A673 (cell line): ENCODE measurements around the gene RINT1. TPM values are rescaled to one million over a fixed set of nuclear protein-coding genes. Genes with fewer than 3 reads are reported as not detected.

ENCODE experiments used
- BruUV-seq: library from RNA; stranded (reverse); fragments of 400-500 nt; replicated peaks from 2 replicates; lab custom pipeline; 2021; lab: Mats Ljungman, UMichigan
- CTCF ChIA-PET: fragments of 300-600 bp; sonication (Branson Sonifier 250); formaldehyde crosslinking; loops from one replicate; lab custom pipeline; 2022; ENCODE audit warnings: antibody characterized with exemption; lab: Charles Lee
- POLR2A ChIA-PET: fragments of 300-600 bp; sonication (Branson Sonifier 250); formaldehyde crosslinking; loops from one replicate; lab custom pipeline; 2022; ENCODE audit warnings: antibody characterized with exemption; ENCODE audit not compliant: low non-redundant PET; lab: Charles Lee
- DNase-seq: peaks from one replicate; pipeline ENCODE4 v3.0.0-alpha.2; 2015; ENCODE audit warnings: low spot score
- H3K27ac ChIP-seq: fragments of 200-600 bp; sonication (generic); 2 replicates; pipeline ENCODE4 v1.5.1; 2016; ENCODE audit warnings: mixed run types, low read depth, mild to moderate bottlenecking, mixed read lengths, antibody characterized with exemption, low read length; ENCODE audit not compliant: poor library complexity, severe bottlenecking
- H3K27me3 ChIP-seq: fragments of 200-600 bp; sonication (generic); replicated peaks from 2 replicates; pipeline ENCODE4 v1.6.1; 2017; ENCODE audit warnings: mixed run types, low read depth, mild to moderate bottlenecking, mixed read lengths, antibody characterized with exemption, low read length; ENCODE audit not compliant: insufficient read depth, poor library complexity
- H3K36me3 ChIP-seq: fragments of 200-600 bp; sonication (generic); 2 replicates; pipeline ENCODE4 v1.6.1; 2016; ENCODE audit warnings: mixed run types, mild to moderate bottlenecking, mixed read lengths, antibody characterized with exemption, low read length; ENCODE audit not compliant: insufficient read depth, poor library complexity, severe bottlenecking
- H3K4me1 ChIP-seq: fragments of 200-600 bp; sonication (generic); 2 replicates; pipeline ENCODE4 v1.6.1; 2017; ENCODE audit warnings: mixed run types, mild to moderate bottlenecking, mixed read lengths, antibody characterized with exemption, low read length; ENCODE audit not compliant: insufficient read depth, poor library complexity, severe bottlenecking
- H3K4me3 ChIP-seq: fragments of 200-600 bp; sonication (generic); 2 replicates; pipeline ENCODE4 v1.5.1; 2016; ENCODE audit warnings: low read depth, mixed run types, mild to moderate bottlenecking, mixed read lengths, low read length; ENCODE audit not compliant: poor library complexity, severe bottlenecking
- H3K9me3 ChIP-seq: fragments of 200-600 bp; sonication (generic); 2 replicates; pipeline ENCODE4 v1.6.1; 2016; ENCODE audit warnings: mixed run types, low read depth, mild to moderate bottlenecking, mixed read lengths, antibody characterized with exemption, low read length; ENCODE audit not compliant: poor library complexity, severe bottlenecking
- EZH2 ChIP-seq: fragments of 200-600 bp; sonication (generic); IDR thresholded peaks from 2 replicates; pipeline ENCODE4 v1.6.1; 2017; ENCODE audit warnings: borderline replicate concordance, low read depth, mild to moderate bottlenecking, mixed read lengths, antibody characterized with exemption, low read length; ENCODE audit not compliant: poor library complexity, severe bottlenecking
- intact Hi-C: fragments of 100-400 bp; cut with micrococcal nuclease; formaldehyde crosslinking; loops from one replicate; pipeline ENCODE4 v1.10.0; 2022; ENCODE audit not compliant: unreplicated experiment
- total RNA-seq: library from RNA; stranded (reverse); gene quantifications from 2 replicates; pipeline ENCODE4 v1.2.3, GENCODE V29; 2021
- TF ChIP-seq, protein P1 (sequence below): fragments of 300-800, 200-600 bp; sonication (generic); conservative IDR thresholded peaks from 2 replicates; pipeline ENCODE4 v1.5.1; 2017; ENCODE audit warnings: low read depth, mild to moderate bottlenecking, antibody characterized with exemption, low read length, moderate library complexity, mixed read lengths

The RINT1 gene
- total RNA-seq, 1 experiment from 2014 or later: 34.9 TPM

DNA sequence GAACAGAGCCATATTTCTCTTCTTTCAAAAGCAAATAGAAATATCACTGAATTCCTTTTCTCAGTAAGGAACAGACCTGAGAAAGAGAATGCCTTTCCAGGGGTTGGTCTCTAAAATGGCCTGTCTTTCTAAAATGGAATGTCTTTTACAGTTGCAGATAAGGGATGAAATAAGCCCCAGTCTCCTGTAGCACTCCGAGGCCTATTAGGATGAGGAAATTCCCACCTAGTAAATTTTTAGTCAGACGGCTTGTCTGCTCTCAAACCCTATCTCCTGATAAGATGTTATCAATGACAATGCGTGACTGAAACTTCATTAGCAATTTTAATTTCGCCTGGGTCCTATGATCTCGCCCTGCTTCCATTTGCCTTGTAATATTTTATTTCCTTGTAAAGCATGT, 52.2 kb downstream of the RINT1 start:
- intact Hi-C loops: no loop called here
- no TSS peak for BruUV-seq
- DNase-seq: no peak
- H3K36me3 ChIP-seq: no peaks in the 10 kb centered on the region
- no peaks in the 10 kb centered on the region for H3K27me3 ChIP-seq
- H3K4me3 ChIP-seq: no peak overlapping the region
- CTCF ChIA-PET: no interaction called here
- POLR2A ChIA-PET: no interaction called here
- no peaks in the 10 kb centered on the region for H3K9me3 ChIP-seq
- no peak for TF ChIP-seq EZH2
- TF ChIP-seq, protein P1, sequence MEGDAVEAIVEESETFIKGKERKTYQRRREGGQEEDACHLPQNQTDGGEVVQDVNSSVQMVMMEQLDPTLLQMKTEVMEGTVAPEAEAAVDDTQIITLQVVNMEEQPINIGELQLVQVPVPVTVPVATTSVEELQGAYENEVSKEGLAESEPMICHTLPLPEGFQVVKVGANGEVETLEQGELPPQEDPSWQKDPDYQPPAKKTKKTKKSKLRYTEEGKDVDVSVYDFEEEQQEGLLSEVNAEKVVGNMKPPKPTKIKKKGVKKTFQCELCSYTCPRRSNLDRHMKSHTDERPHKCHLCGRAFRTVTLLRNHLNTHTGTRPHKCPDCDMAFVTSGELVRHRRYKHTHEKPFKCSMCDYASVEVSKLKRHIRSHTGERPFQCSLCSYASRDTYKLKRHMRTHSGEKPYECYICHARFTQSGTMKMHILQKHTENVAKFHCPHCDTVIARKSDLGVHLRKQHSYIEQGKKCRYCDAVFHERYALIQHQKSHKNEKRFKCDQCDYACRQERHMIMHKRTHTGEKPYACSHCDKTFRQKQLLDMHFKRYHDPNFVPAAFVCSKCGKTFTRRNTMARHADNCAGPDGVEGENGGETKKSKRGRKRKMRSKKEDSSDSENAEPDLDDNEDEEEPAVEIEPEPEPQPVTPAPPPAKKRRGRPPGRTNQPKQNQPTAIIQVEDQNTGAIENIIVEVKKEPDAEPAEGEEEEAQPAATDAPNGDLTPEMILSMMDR: no peak
- H3K27ac ChIP-seq: no peak overlapping the region
- H3K4me1 ChIP-seq: peaks cover 5% of the 10 kb centered on the region

DNA sequence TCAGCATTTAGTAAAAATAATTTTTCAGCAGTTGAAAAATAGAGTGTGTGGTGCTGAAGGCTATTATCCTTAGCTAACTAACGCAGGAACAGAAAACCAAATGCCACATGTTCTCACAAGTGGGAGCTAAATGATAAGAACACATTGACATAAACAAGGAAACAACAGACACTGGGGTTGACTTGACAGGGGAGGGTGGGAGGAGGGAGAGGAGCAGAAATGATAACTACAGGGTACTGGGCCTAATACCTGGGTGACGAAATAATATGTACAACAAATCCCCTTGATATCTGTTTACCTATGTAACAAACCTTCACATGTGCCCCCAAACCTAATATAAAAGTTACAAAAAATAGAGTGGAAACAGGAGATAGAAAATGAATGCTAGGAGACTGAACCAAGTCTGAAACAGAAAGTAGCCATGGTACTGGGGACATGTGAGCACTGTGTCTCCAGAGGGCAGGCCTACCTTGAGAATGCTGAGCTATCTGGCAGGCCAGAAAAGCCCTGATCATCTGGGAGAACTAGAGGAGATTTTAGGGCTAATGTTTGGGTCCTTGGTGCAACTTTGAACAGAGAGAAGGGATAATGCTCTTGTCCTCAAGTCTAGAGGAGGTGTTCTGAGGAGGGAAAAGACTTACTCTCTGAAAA, 54.0 kb downstream of the RINT1 start:
- TF ChIP-seq, protein P1: no peak
- no peak for TF ChIP-seq EZH2
- no peaks in the 10 kb centered on the region for H3K36me3 ChIP-seq
- H3K27ac ChIP-seq: no peak overlapping the region
- DNase-seq: no peak
- H3K9me3 ChIP-seq: no peaks in the 10 kb centered on the region
- CTCF ChIA-PET: no interaction called here
- intact Hi-C loops: loop anchor here (5.0 kb wide), 1 partner anchor 704 kb away; no protein-coding TSS in a partner anchor
- no TSS peak for BruUV-seq
- H3K4me3 ChIP-seq: no peak overlapping the region
- POLR2A ChIA-PET: no interaction called here
- H3K4me1 ChIP-seq: no peaks in the 10 kb centered on the region
- no peaks in the 10 kb centered on the region for H3K27me3 ChIP-seq

DNA sequence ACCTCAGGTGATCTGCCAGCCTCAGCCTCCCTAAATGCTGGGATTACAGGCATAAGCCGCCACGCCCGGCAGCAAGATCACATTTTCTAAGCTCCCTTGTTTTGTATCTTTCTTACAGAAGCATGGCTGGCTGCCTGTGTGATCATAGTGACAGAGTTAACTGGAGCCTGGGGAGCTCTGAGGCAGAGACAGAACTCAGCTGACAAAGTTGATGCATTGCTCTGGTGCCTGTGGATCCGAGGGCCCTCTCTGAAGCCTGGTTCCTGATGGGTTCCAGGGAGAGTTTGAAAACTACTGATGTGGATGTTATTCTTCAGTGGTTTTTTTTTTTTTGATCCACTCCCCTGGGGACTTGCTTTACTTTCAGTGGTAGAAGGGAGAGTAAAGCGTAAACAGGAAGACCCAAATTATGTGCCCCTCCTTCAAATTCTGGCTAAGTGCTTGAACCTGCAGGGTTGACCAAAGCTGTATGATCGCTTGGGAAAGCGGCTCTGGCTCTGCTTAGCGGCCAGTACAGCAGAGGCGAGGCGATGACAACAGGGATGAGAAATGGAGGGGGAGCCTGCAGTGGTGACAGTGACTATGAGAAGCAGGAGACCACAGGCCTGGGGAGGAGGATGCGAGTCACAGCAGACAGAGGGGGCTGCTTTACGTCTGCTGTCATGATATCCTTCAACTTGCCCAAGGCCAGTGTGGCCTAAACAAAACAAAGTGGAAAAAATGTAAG, 56.1 kb downstream of the RINT1 start:
- H3K36me3 ChIP-seq: no peaks in the 10 kb centered on the region
- no peaks in the 10 kb centered on the region for H3K4me1 ChIP-seq
- BruUV-seq: no TSS peak
- H3K4me3 ChIP-seq: no peak overlapping the region
- no peaks in the 10 kb centered on the region for H3K9me3 ChIP-seq
- intact Hi-C loops: loop anchor here (2.0 to 5.0 kb wide), 2 partner anchors 665 to 706 kb away; no protein-coding TSS in a partner anchor
- TF ChIP-seq, protein P1: no peak
- no peak for TF ChIP-seq EZH2
- CTCF ChIA-PET: interaction anchor here (0.7 kb wide), 1 partner anchor 280 kb away, joined by 4 read pairs; no protein-coding TSS in a partner anchor
- H3K27ac ChIP-seq: no peak overlapping the region
- no peaks in the 10 kb centered on the region for H3K27me3 ChIP-seq
- POLR2A ChIA-PET: no interaction called here
- DNase-seq: no peak
